Motor neuron (in vitro differentiated cells): Measurements from ENCODE around the gene GPR101. TPM values are rescaled to one million over a fixed set of nuclear protein-coding genes. Genes with fewer than 3 reads are reported as not detected.
"Not testable (repeated sequence)": the region's sequence is repeated elsewhere in the genome, so short reads cannot be mapped to it uniquely, and the experiment has no call there.

Experiments used
- ATAC-seq, 8 experiments: fragments of 200-7000 bp; cut with Tn5 transposase; replicated peaks in 6 of 8; 2 replicates each; pipeline ENCODE4 v1.8.0; 2021; ENCODE audit warnings: mild to moderate bottlenecking in 8 of 8, moderate library complexity in 8 of 8
- H3K27ac ChIP-seq, 2 donors: fragments of 250-450 bp; sonication (Bioruptor Pico); 2 replicates each; pipeline ENCODE4 v1.9.0; 2021; ENCODE audit warnings: antibody characterized with exemption in 2 of 2, mild to moderate bottlenecking in 2 of 2, moderate library complexity in 1 of 2
- H3K4me1 ChIP-seq, 2 donors: fragments of 250-450 bp; sonication (Bioruptor Pico); replicated peaks in 1 of 2; 2 replicates each; pipeline ENCODE4 v1.6.1; 2021; ENCODE audit warnings: antibody characterized with exemption in 2 of 2, mild to moderate bottlenecking in 2 of 2, moderate library complexity in 1 of 2
- H3K4me3 ChIP-seq, 5 donors: fragments of 250-450 bp; sonication (Bioruptor Pico); 2 replicates each; pipeline ENCODE4 v1.9.0; 2021; ENCODE audit warnings: antibody characterized with exemption in 5 of 5, mild to moderate bottlenecking in 5 of 5, moderate library complexity in 4 of 5
- WGBS, 10 experiments: fragments of 450-650 bp; shearing (Covaris generic); methylation state at CpG; one replicate each; pipeline ENCODE4 v1.0.0; 2022; 5-methylcytosine and 5-hydroxymethylcytosine counted together
- in situ Hi-C, 9 experiments: fragments of 400-800 bp; cut with MboI; loops; one replicate each; pipeline ENCODE4 v1.15.0; 2021; ENCODE audit warnings: low sequenced_read_pairs in 9 of 9, low pct_unique_long_range_greater_than_20kb in 2 of 9; ENCODE audit not compliant: unreplicated experiment in 9 of 9
- total RNA-seq, 8 experiments: library from RNA; unstranded; fragments of 300-600 nt; gene quantifications; 2 replicates each; pipeline versions ENCODE4 v1.2.3 to v1.2.4, GENCODE V29; 2022

GPR101 gene
- total RNA-seq, 8 experiments from 2014 or later: 0.11 to 2.4 (median 0.27) TPM; not detected in 2

GRCh38 chrX:137041329-137041728 lies 7.5 kb upstream of the GPR101 start:
- in situ Hi-C loops: no loop called here
- Histone ChIP-seq H3K27ac (no peak overlapping the region), H3K4me1 (no peaks in the 10 kb centered on the region), H3K4me3 (no peak overlapping the region)
- WGBS, 10 experiments: 53 to 100% methylated on average over 1 to 3 of the region's 3 CpGs; no CpG with 5 or more reads in 8 of the 10 experiments
- no peak for ATAC-seq

- in situ Hi-C loops: no loop called here
- no peak overlapping the region for H3K27ac ChIP-seq
Observed at GRCh38 chrX:137040113-137040794, 6.5 kb upstream of the GPR101 start.

GRCh38 chrX:137034508-137034872 lies 695 bp upstream of the GPR101 start:
- WGBS, 10 experiments: 0 to 33% (median 14%) methylated on average over 1 to 3 of the region's 3 CpGs; no CpG with 5 or more reads in 3 of the 10 experiments
- ATAC-seq: no peak
- H3K4me1 ChIP-seq: no peaks in the 10 kb centered on the region
- H3K4me3 ChIP-seq: no peak overlapping the region
- no peak overlapping the region for H3K27ac ChIP-seq
- in situ Hi-C loops: no loop called here

More at GRCh38 chrX:137040113-137040794, 6.5 kb upstream of the GPR101 start:
- H3K4me3 ChIP-seq: no peak overlapping the region
- no peaks in the 10 kb centered on the region for H3K4me1 ChIP-seq
- ATAC-seq: no peak
- 41 to 100% (median 67%) methylated on average over 1 to 9 of the region's 14 CpGs; no CpG with 5 or more reads in 3 of the 10 experiments for WGBS, 10 experiments

- 0 to 27% (median 14%) methylated on average over 2 to 26 of the region's 34 CpGs; no CpG with 5 or more reads in 1 of the 10 experiments for WGBS, 10 experiments
- Histone ChIP-seq H3K4me3 (peak overlapping the region in 1 of 5 donors; percentile 7), H3K27ac (no peak overlapping the region), H3K4me1 (no peaks in the 10 kb centered on the region)
- no peak for ATAC-seq
- in situ Hi-C loops: no loop called here
Observed at GRCh38 chrX:137032841-137033773, 688 bp downstream of the GPR101 start.

GRCh38 chrX:137032341-137032694 lies 1.5 kb downstream of the GPR101 start:
- peak in 2 of 8 experiments; percentile 40 to 46 for ATAC-seq
- Histone ChIP-seq H3K4me1 (no peaks in the 10 kb centered on the region), H3K4me3 (peak overlapping the region; percentile 27 to 47 (median 40)), H3K27ac (no peak overlapping the region)
- in situ Hi-C loops: no loop called here
- 0 to 25% (median 5%) methylated on average over 1 to 10 of the region's 16 CpGs; no CpG with 5 or more reads in 3 of the 10 experiments for WGBS, 10 experiments

GRCh38 chrX:137031517-137032340 lies 2.1 kb downstream of the GPR101 start:
- ATAC-seq: peak; percentile 92 to 95 (median 93)
- H3K4me3 ChIP-seq: peak overlapping the region; percentile 27 to 47 (median 40)
- H3K27ac ChIP-seq: no peak overlapping the region
- H3K4me1 ChIP-seq: no peaks in the 10 kb centered on the region
- in situ Hi-C loops: no loop called here
- 1 to 31% (median 5%) methylated on average over 3 to 23 of the region's 49 CpGs; no CpG with 5 or more reads in 4 of the 10 experiments for WGBS, 10 experiments

GRCh38 chrX:137031039-137031438 lies 2.8 kb downstream of the GPR101 start:
- H3K4me1 ChIP-seq: no peaks in the 10 kb centered on the region
- in situ Hi-C loops: no loop called here
- H3K4me3 ChIP-seq: peak overlapping the region in 4 of 5 donors; percentile 36 to 47 (median 43)
- WGBS, 10 experiments: 0 to 80% (median 46%) methylated on average over 1 to 7 of the region's 16 CpGs; no CpG with 5 or more reads in 6 of the 10 experiments
- H3K27ac ChIP-seq: no peak overlapping the region
- ATAC-seq: no peak

GRCh38 chrX:137028699-137029098 lies 5.1 kb downstream of the GPR101 start:
- Histone ChIP-seq H3K4me3 (no peak overlapping the region), H3K4me1 (no peaks in the 10 kb centered on the region), H3K27ac (no peak overlapping the region)
- in situ Hi-C loops: no loop called here
- ATAC-seq: no peak
- WGBS, 10 experiments: 0 to 83% (median 17%) methylated on average over 1 to 2 of the region's 2 CpGs; no CpG with 5 or more reads in 6 of the 10 experiments

GRCh38 chrX:137025930-137026329 lies 7.9 kb downstream of the GPR101 start:
- no peak for ATAC-seq
- WGBS, 10 experiments: 0 to 50% (median 23%) methylated on average over 1 to 5 of the region's 5 CpGs; no CpG with 5 or more reads in 3 of the 10 experiments
- no peak overlapping the region for H3K27ac ChIP-seq
- no peaks in the 10 kb centered on the region for H3K4me1 ChIP-seq
- H3K4me3 ChIP-seq: no peak overlapping the region
- in situ Hi-C loops: no loop called here

- no CpG with 5 or more reads among the region's 31 CpGs for WGBS, 10 experiments
- H3K4me3 ChIP-seq, H3K4me1 ChIP-seq, in situ Hi-C loops, H3K27ac ChIP-seq, ATAC-seq: not testable (repeated sequence)
Observed at GRCh38 chrX:137000236-137000635, 33.6 kb downstream of the GPR101 start.

GRCh38 chrX:136999024-136999423 lies 34.8 kb downstream of the GPR101 start:
- in situ Hi-C loops: no loop called here
- Histone ChIP-seq H3K4me1 (no peaks in the 10 kb centered on the region), H3K27ac (no peak overlapping the region), H3K4me3 (no peak overlapping the region)
- peak in 2 of 8 experiments; percentile 45 to 99 for ATAC-seq
- WGBS, 10 experiments: 0 to 33% (median 0%) methylated on average over 1 to 2 of the region's 3 CpGs; no CpG with 5 or more reads in 7 of the 10 experiments
